IgD-negative memory B cell (primary cell): Measurements from ENCODE around the gene MDC1. TPM values are rescaled to one million over a fixed set of nuclear protein-coding genes. Genes with fewer than 3 reads are reported as not detected.
"Not testable (repeated sequence)": the region's sequence is repeated elsewhere in the genome, so short reads cannot be mapped to it uniquely, and the experiment has no call there.

Source experiments
- H3K27ac Mint-ChIP-seq, 3 donors: one replicate each; pipeline ENCODE4 v1.8.0; 2020 to 2022; ENCODE audit warnings: mild to moderate bottlenecking in 3 of 3, mixed read lengths in 3 of 3, moderate library complexity in 1 of 3
- H3K27me3 Mint-ChIP-seq: one replicate; pipeline ENCODE4 v1.8.0; 2021; ENCODE audit warnings: mixed read lengths
- H3K36me3 Mint-ChIP-seq: one replicate; pipeline ENCODE4 v1.8.0; 2020; ENCODE audit warnings: mild to moderate bottlenecking, mixed read lengths
- H3K4me1 Mint-ChIP-seq, 3 donors: one replicate each; pipeline ENCODE4 v1.8.0; 2020 to 2022; ENCODE audit warnings: mixed read lengths in 3 of 3, mild to moderate bottlenecking in 1 of 3
- H3K4me3 Mint-ChIP-seq, 4 donors: one replicate each; pipeline ENCODE4 v1.8.0; 2020 to 2022; ENCODE audit warnings: mild to moderate bottlenecking in 4 of 4, mixed read lengths in 4 of 4, moderate library complexity in 3 of 4
- H3K9me3 Mint-ChIP-seq, 3 donors: one replicate each; pipeline ENCODE4 v1.8.0; 2020 to 2021; ENCODE audit warnings: mixed read lengths in 3 of 3, mild to moderate bottlenecking in 1 of 3
- polyA plus RNA-seq: library from polyadenylated mRNA; unstranded; fragments of 300-500 nt; fragmentation: Illumina TruSeq; gene quantifications from one replicate; pipeline ENCODE4 v1.2.3, GENCODE V29; 2021

MDC1 gene, protein sequence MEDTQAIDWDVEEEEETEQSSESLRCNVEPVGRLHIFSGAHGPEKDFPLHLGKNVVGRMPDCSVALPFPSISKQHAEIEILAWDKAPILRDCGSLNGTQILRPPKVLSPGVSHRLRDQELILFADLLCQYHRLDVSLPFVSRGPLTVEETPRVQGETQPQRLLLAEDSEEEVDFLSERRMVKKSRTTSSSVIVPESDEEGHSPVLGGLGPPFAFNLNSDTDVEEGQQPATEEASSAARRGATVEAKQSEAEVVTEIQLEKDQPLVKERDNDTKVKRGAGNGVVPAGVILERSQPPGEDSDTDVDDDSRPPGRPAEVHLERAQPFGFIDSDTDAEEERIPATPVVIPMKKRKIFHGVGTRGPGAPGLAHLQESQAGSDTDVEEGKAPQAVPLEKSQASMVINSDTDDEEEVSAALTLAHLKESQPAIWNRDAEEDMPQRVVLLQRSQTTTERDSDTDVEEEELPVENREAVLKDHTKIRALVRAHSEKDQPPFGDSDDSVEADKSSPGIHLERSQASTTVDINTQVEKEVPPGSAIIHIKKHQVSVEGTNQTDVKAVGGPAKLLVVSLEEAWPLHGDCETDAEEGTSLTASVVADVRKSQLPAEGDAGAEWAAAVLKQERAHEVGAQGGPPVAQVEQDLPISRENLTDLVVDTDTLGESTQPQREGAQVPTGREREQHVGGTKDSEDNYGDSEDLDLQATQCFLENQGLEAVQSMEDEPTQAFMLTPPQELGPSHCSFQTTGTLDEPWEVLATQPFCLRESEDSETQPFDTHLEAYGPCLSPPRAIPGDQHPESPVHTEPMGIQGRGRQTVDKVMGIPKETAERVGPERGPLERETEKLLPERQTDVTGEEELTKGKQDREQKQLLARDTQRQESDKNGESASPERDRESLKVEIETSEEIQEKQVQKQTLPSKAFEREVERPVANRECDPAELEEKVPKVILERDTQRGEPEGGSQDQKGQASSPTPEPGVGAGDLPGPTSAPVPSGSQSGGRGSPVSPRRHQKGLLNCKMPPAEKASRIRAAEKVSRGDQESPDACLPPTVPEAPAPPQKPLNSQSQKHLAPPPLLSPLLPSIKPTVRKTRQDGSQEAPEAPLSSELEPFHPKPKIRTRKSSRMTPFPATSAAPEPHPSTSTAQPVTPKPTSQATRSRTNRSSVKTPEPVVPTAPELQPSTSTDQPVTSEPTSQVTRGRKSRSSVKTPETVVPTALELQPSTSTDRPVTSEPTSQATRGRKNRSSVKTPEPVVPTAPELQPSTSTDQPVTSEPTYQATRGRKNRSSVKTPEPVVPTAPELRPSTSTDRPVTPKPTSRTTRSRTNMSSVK (N-terminal part only)
- 4.6 TPM for polyA plus RNA-seq

GRCh38 chr6:30717129-30717844, at the start of gene MDC1:
Gene MDC1, minus strand, starts transcription at chr6:30717281. Its CDS starts 2,106 bp downstream, at chr6:30715175.
- Mint-ChIP-seq H3K36me3 (peaks cover 6% of the 10 kb centered on the region), H3K4me3 (peak within 1 kb of the TSS; percentile 89 to 99 (median 98)), H3K9me3 (no peaks in the 10 kb centered on the region), H3K27me3 (no peaks in the 10 kb centered on the region), H3K4me1 (peaks cover 33 to 38% (median 37%) of the 10 kb centered on the region in 3 donors), H3K27ac (peak within 1 kb of the TSS; percentile 93 to 99 (median 98))

GRCh38 chr6:30766461-30767157, 49.5 kb upstream of the MDC1 start:
- H3K27ac Mint-ChIP-seq = no peak overlapping the region
- no peak overlapping the region for H3K4me3 Mint-ChIP-seq
- peaks cover 0 to 8% (median 5%) of the 10 kb centered on the region in 3 donors for H3K4me1 Mint-ChIP-seq
- H3K9me3 Mint-ChIP-seq = no peaks in the 10 kb centered on the region
- peaks cover 1% of the 10 kb centered on the region for H3K27me3 Mint-ChIP-seq
- H3K36me3 Mint-ChIP-seq = peaks cover 2% of the 10 kb centered on the region

- not testable (repeated sequence) for H3K27ac Mint-ChIP-seq, H3K27me3 Mint-ChIP-seq
Measured at GRCh38 chr6:30765495-30765894, 48.4 kb upstream of the MDC1 start.

DNA sequence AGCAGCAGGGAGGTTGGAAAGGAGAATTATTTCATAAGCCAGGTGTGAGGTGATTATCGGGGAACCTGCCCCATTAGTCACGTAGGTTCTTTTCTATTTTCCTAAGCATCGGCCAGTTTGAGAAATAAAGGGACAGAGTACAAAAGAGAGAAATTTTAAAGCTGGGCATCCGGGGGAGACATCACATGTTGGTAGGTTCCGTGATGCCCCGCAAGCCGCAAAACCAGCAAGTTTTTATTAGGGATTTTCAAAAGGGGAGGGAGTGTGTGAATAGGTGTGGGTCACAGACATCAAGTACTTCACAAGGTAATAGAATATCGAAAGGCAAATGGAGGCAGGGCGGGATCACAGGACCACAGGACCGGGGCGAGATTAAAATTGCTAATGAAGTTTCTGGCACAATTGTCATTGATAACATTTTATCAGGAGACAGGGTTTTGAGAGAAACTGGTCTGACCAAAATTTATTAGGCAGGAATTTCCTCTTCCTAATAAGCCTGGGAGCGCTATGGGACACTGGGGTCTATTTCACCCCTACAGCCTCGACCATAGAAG, 47.5 kb upstream of the MDC1 start:
- not testable (repeated sequence) for H3K9me3 Mint-ChIP-seq, H3K4me1 Mint-ChIP-seq, H3K4me3 Mint-ChIP-seq, H3K36me3 Mint-ChIP-seq, H3K27me3 Mint-ChIP-seq
- H3K27ac Mint-ChIP-seq = peak overlapping the region in 1 of 3 donors; percentile 41

More at GRCh38 chr6:30765495-30765894, 48.4 kb upstream of the MDC1 start:
- not testable (repeated sequence) for H3K4me1 Mint-ChIP-seq, H3K36me3 Mint-ChIP-seq, H3K9me3 Mint-ChIP-seq, H3K4me3 Mint-ChIP-seq

DNA sequence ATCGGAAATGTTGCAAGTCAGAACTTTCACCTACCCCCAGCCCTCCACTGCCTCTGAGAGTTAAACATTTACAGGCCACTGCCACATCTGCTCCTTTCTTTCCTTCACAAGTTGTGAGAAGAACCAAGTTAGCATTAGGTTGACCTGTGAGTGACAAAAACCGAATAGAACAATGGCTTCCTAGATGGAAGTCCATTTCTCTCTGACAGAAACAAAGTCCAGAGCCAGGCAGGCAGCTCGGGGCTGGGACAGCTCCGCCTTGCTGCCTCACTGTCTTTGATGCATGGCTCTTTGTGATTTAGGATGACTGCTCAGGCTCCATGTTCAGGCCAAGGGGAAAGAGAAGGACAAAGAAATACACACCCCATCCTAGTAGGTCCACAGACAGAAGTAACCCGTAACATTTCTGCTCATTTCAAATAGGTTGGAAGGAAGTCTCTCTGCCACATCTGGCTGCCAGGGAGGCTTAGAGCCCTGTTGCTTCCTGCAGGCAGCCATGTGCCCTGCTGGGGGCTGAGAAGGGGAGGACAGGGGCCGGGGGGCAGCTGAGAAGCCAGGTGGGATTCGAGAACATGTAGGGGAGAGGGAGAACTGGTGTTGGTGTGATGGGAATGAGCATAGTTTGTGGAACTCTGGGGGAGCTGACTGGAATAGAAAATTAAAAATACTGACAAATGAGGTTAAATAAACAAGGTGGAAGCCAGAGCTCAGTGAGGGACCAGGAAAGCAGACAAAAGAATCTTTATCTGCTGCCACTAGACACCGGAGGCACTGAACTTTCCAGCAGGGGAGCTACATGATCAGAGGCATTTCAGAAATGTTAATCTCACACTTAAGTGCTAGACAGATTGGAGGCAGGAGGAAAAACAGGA, 46.8 kb upstream of the MDC1 start:
- Mint-ChIP-seq H3K27ac (peak overlapping the region in 1 of 3 donors; percentile 41), H3K4me1 (peaks cover 3 to 11% (median 9%) of the 10 kb centered on the region in 3 donors), H3K27me3 (peaks cover 1% of the 10 kb centered on the region), H3K4me3 (no peak overlapping the region), H3K36me3 (peaks cover 2% of the 10 kb centered on the region), H3K9me3 (peaks cover 0 to 1% (median 0%) of the 10 kb centered on the region in 3 donors)

DNA sequence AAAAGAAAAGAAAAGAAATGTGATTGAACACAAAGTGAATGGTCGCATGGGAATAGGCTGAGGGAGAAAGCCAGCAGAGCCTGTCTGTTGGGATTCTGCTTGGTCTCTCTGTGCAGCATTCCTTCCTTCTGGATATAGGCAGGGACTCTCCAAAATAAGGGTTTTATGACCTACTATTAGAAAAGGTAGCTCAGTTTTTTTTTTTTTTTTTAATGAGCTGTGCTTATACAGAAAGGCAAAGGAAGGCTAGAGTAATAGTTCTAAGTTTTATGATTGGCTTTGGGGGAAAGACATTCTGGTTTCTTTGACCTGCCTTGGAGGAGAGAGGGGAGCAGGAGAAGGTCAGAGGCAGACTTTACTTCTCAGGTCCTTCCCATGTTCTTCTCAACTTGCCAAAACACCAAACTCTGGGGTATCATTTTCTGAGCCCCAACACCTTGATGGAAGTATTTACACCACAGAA, 46.1 kb upstream of the MDC1 start:
- Mint-ChIP-seq H3K4me3 (no peak overlapping the region), H3K27me3 (peaks cover 1% of the 10 kb centered on the region), H3K4me1 (peaks cover 8 to 14% (median 12%) of the 10 kb centered on the region in 3 donors), H3K36me3 (peaks cover 2% of the 10 kb centered on the region), H3K9me3 (peaks cover 0 to 1% (median 0%) of the 10 kb centered on the region in 3 donors), H3K27ac (no peak overlapping the region)

DNA sequence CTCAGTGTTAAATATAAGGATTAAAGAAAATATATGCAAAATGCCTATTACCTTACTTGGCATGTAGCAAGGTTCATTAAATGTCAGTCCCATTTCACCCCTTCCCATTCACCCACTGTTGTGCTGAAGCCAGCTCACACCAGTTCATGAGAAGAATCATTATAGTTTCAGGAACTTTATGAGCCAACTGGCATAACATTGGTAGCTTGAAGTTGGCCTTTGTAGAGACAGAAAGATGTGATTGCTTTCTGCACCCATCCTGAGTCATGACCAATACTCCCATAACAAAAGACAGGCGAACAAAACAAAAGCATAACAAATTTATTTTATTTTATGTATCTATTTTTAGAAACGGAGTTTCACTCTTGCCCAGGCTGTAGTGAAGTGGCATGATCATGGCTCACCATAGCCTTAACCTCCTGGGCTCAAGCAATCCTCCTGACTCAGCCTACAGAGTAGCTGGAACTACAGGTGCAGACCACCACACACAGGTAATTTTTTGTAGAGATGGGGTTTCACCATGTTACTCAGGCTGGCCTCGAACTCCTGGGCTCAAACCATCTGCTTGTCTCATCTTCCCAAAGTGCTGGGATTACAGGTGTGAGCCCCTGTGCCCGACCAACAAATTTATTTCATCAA, 44.8 kb upstream of the MDC1 start:
- Mint-ChIP-seq H3K9me3 (peaks cover 0 to 1% (median 0%) of the 10 kb centered on the region in 3 donors), H3K36me3 (peaks cover 2% of the 10 kb centered on the region), H3K4me3 (no peak overlapping the region), H3K4me1 (peaks cover 8 to 14% (median 13%) of the 10 kb centered on the region in 3 donors), H3K27me3 (peaks cover 1% of the 10 kb centered on the region), H3K27ac (no peak overlapping the region)

DNA sequence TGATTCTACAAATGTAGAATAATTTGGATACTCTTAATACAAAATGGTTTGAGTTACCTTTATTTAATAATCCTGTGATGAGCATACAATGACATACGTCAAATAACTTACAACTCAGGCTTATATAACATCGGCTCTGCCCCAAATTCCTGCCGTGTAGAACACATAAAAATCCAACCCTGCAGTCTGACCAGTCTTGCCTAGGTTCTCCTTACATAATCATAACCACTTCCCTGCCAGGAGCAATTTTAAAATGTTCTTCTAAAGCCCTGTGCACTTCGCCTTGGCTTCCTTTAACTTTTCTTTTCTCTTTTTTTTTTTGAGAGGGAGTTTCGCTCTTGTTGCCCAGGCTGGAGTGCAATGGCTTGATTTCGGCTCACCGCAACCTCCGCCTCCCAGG, 43.5 kb upstream of the MDC1 start:
- peaks cover 0 to 1% (median 0%) of the 10 kb centered on the region in 3 donors for H3K9me3 Mint-ChIP-seq
- H3K4me3 Mint-ChIP-seq = no peak overlapping the region
- peaks cover 2% of the 10 kb centered on the region for H3K36me3 Mint-ChIP-seq
- peaks cover 1% of the 10 kb centered on the region for H3K27me3 Mint-ChIP-seq
- peaks cover 8 to 14% (median 13%) of the 10 kb centered on the region in 3 donors for H3K4me1 Mint-ChIP-seq
- H3K27ac Mint-ChIP-seq = peak overlapping the region in 2 of 3 donors; percentile 46 to 67

- H3K9me3 Mint-ChIP-seq = peaks cover 0 to 1% (median 0%) of the 10 kb centered on the region in 3 donors
- no peak overlapping the region for H3K4me3 Mint-ChIP-seq
- peak overlapping the region in 1 of 3 donors; percentile 67 for H3K27ac Mint-ChIP-seq
- H3K36me3 Mint-ChIP-seq = peaks cover 2% of the 10 kb centered on the region
- peaks cover 8 to 14% (median 13%) of the 10 kb centered on the region in 3 donors for H3K4me1 Mint-ChIP-seq
- peaks cover 1% of the 10 kb centered on the region for H3K27me3 Mint-ChIP-seq
Measured at GRCh38 chr6:30759575-30760239, 42.6 kb upstream of the MDC1 start.

- Mint-ChIP-seq H3K9me3 (peaks cover 0 to 1% (median 0%) of the 10 kb centered on the region in 3 donors), H3K4me1 (peaks cover 8 to 11% (median 8%) of the 10 kb centered on the region in 3 donors), H3K27me3 (no peaks in the 10 kb centered on the region), H3K27ac (no peak overlapping the region), H3K36me3 (no peaks in the 10 kb centered on the region), H3K4me3 (no peak overlapping the region)
Measured at GRCh38 chr6:30757261-30757904, 40.3 kb upstream of the MDC1 start.

- H3K4me3 Mint-ChIP-seq, H3K36me3 Mint-ChIP-seq, H3K9me3 Mint-ChIP-seq, H3K27ac Mint-ChIP-seq, H3K27me3 Mint-ChIP-seq: not testable (repeated sequence)
- peaks cover 8 to 11% (median 8%) of the 10 kb centered on the region in 3 donors for H3K4me1 Mint-ChIP-seq
Measured at GRCh38 chr6:30756405-30757003, 39.4 kb upstream of the MDC1 start.
